IMR-90 (cell line): ENCODE results near the gene PRMT7. TPM values are rescaled to one million over a fixed set of nuclear protein-coding genes. Genes with fewer than 3 reads are reported as not detected.

Source experiments
- ATAC-seq: fragments of 200-7000 bp; cut with Tn5 transposase; 2 replicates; pipeline ENCODE4 v1.9.1; 2020; ENCODE audit warnings: low read depth, mild to moderate bottlenecking, moderate library complexity
- BruUV-seq: library from RNA; stranded (reverse); fragments of 400-500 nt; replicated peaks from 2 replicates; lab custom pipeline; 2021; lab: Mats Ljungman, UMichigan
- CTCF ChIA-PET: fragments of 300-600 bp; formaldehyde crosslinking; extraction: SDS; loops from one replicate; lab custom pipeline; 2021; ENCODE audit warnings: antibody characterized with exemption; lab: Yijun Ruan, JAX
- POLR2A ChIA-PET: fragments of 300-600 bp; sonication (Branson Sonifier 250); formaldehyde crosslinking; loops from one replicate; lab custom pipeline; 2022; ENCODE audit warnings: antibody characterized with exemption; ENCODE audit not compliant: unreplicated experiment; lab: Charles Lee
- DNase-seq: peaks from one replicate; pipeline ENCODE4 v3.0.0; 2013
- H2AFZ ChIP-seq: replicated peaks from 2 replicates; pipeline ENCODE3; 2013; ENCODE audit warnings: low read length, mild to moderate bottlenecking; ENCODE audit not compliant: poor library complexity
- H2AK5ac ChIP-seq: 2 replicates; pipeline ENCODE4 v1.6.1; 2013; ENCODE audit warnings: low read depth, low read length, inconsistent platforms
- H2AK9ac ChIP-seq: replicated peaks from 2 replicates; pipeline ENCODE3; 2013; ENCODE audit warnings: mild to moderate bottlenecking, low read depth, low read length, moderate library complexity; ENCODE audit not compliant: poor library complexity
- H2BK120ac ChIP-seq: 2 replicates; pipeline ENCODE4 v1.6.1; 2013; ENCODE audit warnings: low read depth, low read length, inconsistent platforms
- H2BK15ac ChIP-seq: 3 replicates; pipeline ENCODE4 v1.6.1; 2013; ENCODE audit warnings: low read depth, low read length, inconsistent platforms
- H2BK20ac ChIP-seq: 2 replicates; pipeline ENCODE4 v1.6.1; 2013; ENCODE audit warnings: low read depth, mild to moderate bottlenecking, inconsistent platforms, low read length, moderate library complexity
- H2BK5ac ChIP-seq: 2 replicates; pipeline ENCODE4 v1.6.1; 2013; ENCODE audit warnings: mild to moderate bottlenecking, low read depth, low read length, inconsistent platforms; ENCODE audit not compliant: poor library complexity, severe bottlenecking
- H3K14ac ChIP-seq: replicated peaks from 2 replicates; pipeline ENCODE4 v1.6.1; 2013; ENCODE audit warnings: low read depth, low read length, inconsistent platforms
- H3K18ac ChIP-seq: 2 replicates; pipeline ENCODE4 v1.6.1; 2013; ENCODE audit warnings: low read depth, low read length, control low read depth
- H3K23ac ChIP-seq: 2 replicates; pipeline ENCODE4 v1.6.1; 2013; ENCODE audit warnings: low read depth, low read length, inconsistent platforms
- H3K27ac ChIP-seq: 2 replicates; pipeline ENCODE4 v1.5.1; 2013; ENCODE audit warnings: mild to moderate bottlenecking, control low read depth, low read length; ENCODE audit not compliant: insufficient read depth
- H3K27me3 ChIP-seq: 2 replicates; pipeline ENCODE4 v1.6.1; 2013; ENCODE audit warnings: low read length; ENCODE audit not compliant: control insufficient read depth, insufficient read depth
- H3K36me3 ChIP-seq: 2 replicates; pipeline ENCODE4 v1.6.1; 2013; ENCODE audit warnings: low read length, mixed read lengths; ENCODE audit not compliant: control insufficient read depth, insufficient read depth
- H3K4ac ChIP-seq: 2 replicates; pipeline ENCODE4 v1.6.1; 2013; ENCODE audit warnings: low read depth, low read length, inconsistent platforms
- H3K4me1 ChIP-seq: 2 replicates; pipeline ENCODE4 v1.6.1; 2013; ENCODE audit warnings: low read length, mixed read lengths; ENCODE audit not compliant: control insufficient read depth, insufficient read depth
- H3K4me2 ChIP-seq: 2 replicates; pipeline ENCODE4 v1.6.1; 2013; ENCODE audit warnings: low read depth, mild to moderate bottlenecking, control low read depth, low read length, moderate library complexity
- H3K4me3 ChIP-seq: 2 replicates; pipeline ENCODE4 v1.5.1; 2013; ENCODE audit warnings: low read depth, mild to moderate bottlenecking, control low read depth, low read length, moderate library complexity; ENCODE audit not compliant: insufficient read depth
- H3K56ac ChIP-seq: 2 replicates; pipeline ENCODE4 v1.6.1; 2013; ENCODE audit warnings: low read length, inconsistent platforms; ENCODE audit not compliant: insufficient read depth; ENCODE audit errors: extremely low read depth
- H3K79me1 ChIP-seq, 2 experiments: 2 replicates each; pipeline ENCODE4 v1.6.1; 2013; ENCODE audit warnings: low read length in 2 of 2, inconsistent platforms in 1 of 2, low read depth in 1 of 2
- H3K9ac ChIP-seq: 2 replicates; pipeline ENCODE4 v1.6.1; 2013; ENCODE audit warnings: low read depth, low read length, control low read depth
- H3K9me1 ChIP-seq: 2 replicates; pipeline ENCODE4 v1.6.1; 2013; ENCODE audit warnings: low read length, inconsistent platforms; ENCODE audit not compliant: insufficient read depth
- H3K9me3 ChIP-seq: 2 replicates; pipeline ENCODE4 v1.6.1; 2013; ENCODE audit warnings: low read length; ENCODE audit not compliant: control insufficient read depth, insufficient read depth
- H4K20me1 ChIP-seq: 2 replicates; pipeline ENCODE4 v1.6.1; 2013; ENCODE audit warnings: low read length, inconsistent platforms; ENCODE audit not compliant: insufficient read depth
- H4K5ac ChIP-seq: 2 replicates; pipeline ENCODE4 v1.6.1; 2013; ENCODE audit warnings: mild to moderate bottlenecking, low read depth, low read length, control low read depth
- H4K8ac ChIP-seq, 2 experiments: 2 replicates each; pipeline ENCODE4 v1.6.1; 2013; ENCODE audit warnings: low read depth in 2 of 2, low read length in 2 of 2, control low read depth in 1 of 2, inconsistent platforms in 1 of 2
- H4K91ac ChIP-seq: 2 replicates; pipeline ENCODE4 v1.6.1; 2013; ENCODE audit warnings: low read depth, low read length, inconsistent platforms; ENCODE audit not compliant: insufficient read depth
- BHLHE40 ChIP-seq: fragments of 150-350 bp; IDR thresholded peaks from 2 replicates; pipeline ENCODE4 v1.6.1; 2016; ENCODE audit warnings: mild to moderate bottlenecking, low read depth, low read length
- CHD1 ChIP-seq: IDR thresholded peaks from 2 replicates; pipeline ENCODE4 v1.6.1; 2012; ENCODE audit warnings: low read depth, low read length, improper control_type of control experiment
- CTCF ChIP-seq: conservative IDR thresholded peaks from 2 replicates; pipeline ENCODE4 v1.5.1; 2012; ENCODE audit warnings: mild to moderate bottlenecking, low read depth, low read length, improper control_type of control experiment
- FOS ChIP-seq: fragments of 150-350 bp; IDR thresholded peaks from 2 replicates; pipeline ENCODE4 v1.6.1; 2016; ENCODE audit warnings: low read depth, low read length
- MAZ ChIP-seq: IDR thresholded peaks from 2 replicates; pipeline ENCODE4 v1.6.1; 2012; ENCODE audit warnings: low read depth, mild to moderate bottlenecking, low read length, improper control_type of control experiment, moderate library complexity, borderline replicate concordance
- MXI1 ChIP-seq: IDR thresholded peaks from 2 replicates; pipeline ENCODE4 v1.6.1; 2012; ENCODE audit warnings: low read depth, mild to moderate bottlenecking, low read length, moderate library complexity, borderline replicate concordance
- NFE2L2 ChIP-seq: fragments of 150-350 bp; IDR thresholded peaks from 2 replicates; pipeline ENCODE4 v1.6.1; 2016; ENCODE audit warnings: low read depth, mild to moderate bottlenecking, low read length
- RCOR1 ChIP-seq: IDR thresholded peaks from 2 replicates; pipeline ENCODE4 v1.6.1; 2012; ENCODE audit warnings: mild to moderate bottlenecking, low read length, improper control_type of control experiment; ENCODE audit not compliant: insufficient replicate concordance
- RFX5 ChIP-seq: IDR thresholded peaks from 2 replicates; pipeline ENCODE4 v1.8.0; 2012; ENCODE audit warnings: low read depth, mild to moderate bottlenecking, low read length, moderate library complexity
- SMC3 ChIP-seq: fragments of 150-350 bp; IDR thresholded peaks from 2 replicates; pipeline ENCODE4 v1.6.1; 2016; ENCODE audit warnings: low read depth, mild to moderate bottlenecking, antibody characterized with exemption, low read length, moderate library complexity
- USF2 ChIP-seq: fragments of 150-350 bp; IDR thresholded peaks from 2 replicates; pipeline ENCODE4 v1.6.1; 2017; ENCODE audit warnings: mild to moderate bottlenecking, antibody characterized with exemption, low read length, low read depth
- WGBS, 2 experiments: methylation state at CpG; one replicate each; pipeline versions ENCODE4 v1.1.5 to v1.1.7; 2013; ENCODE audit warnings: missing lambda C conversion rate in 2 of 2; ENCODE audit not compliant: insufficient read length in 1 of 2; ENCODE audit errors: extremely low coverage in 2 of 2; 5-methylcytosine and 5-hydroxymethylcytosine counted together
- dilution Hi-C: fragments of 300-500 bp; cut with HindIII; formaldehyde crosslinking; loops from one replicate; pipeline ENCODE4 v1.14.3; 2018; ENCODE audit warnings: low sequenced_read_pairs; ENCODE audit not compliant: unreplicated experiment
- in situ Hi-C: fragments of 300-500 bp; cut with MboI; formaldehyde crosslinking; loops from 3 replicates; pipeline ENCODE4 v1.14.3; 2019; ENCODE audit warnings: low sequenced_read_pairs, inconsistent platforms, mixed read lengths
- intact Hi-C: fragments of 100-400 bp; cut with micrococcal nuclease; formaldehyde crosslinking; loops from 2 replicates; pipeline ENCODE4 v1.10.0; 2022
- polyA plus RNA-seq, 3 experiments: library from polyadenylated mRNA; depleted of rRNA; stranded (reverse); fragments of >200 nt; gene quantifications; 2 replicates each; pipeline ENCODE4 v1.2.3, GENCODE V29; 2012; ENCODE audit warnings: low replicate concordance in 1 of 3
- total RNA-seq: library from RNA; depleted of rRNA; stranded (reverse); fragments of >200 nt; gene quantifications from 2 replicates; pipeline ENCODE4 v1.2.3, GENCODE V29; 2012
- TF ChIP-seq, protein P1 (sequence below): fragments of 150-350 bp; IDR thresholded peaks from 2 replicates; pipeline ENCODE4 v1.6.1; 2016; ENCODE audit warnings: low read depth, mild to moderate bottlenecking, low read length, moderate library complexity, borderline replicate concordance

The PRMT7 gene
- total and polyA plus RNA-seq, 2 of the 4 experiments (the other 2 are of a cell fraction) = 63.1 to 68.6 TPM

DNA sequence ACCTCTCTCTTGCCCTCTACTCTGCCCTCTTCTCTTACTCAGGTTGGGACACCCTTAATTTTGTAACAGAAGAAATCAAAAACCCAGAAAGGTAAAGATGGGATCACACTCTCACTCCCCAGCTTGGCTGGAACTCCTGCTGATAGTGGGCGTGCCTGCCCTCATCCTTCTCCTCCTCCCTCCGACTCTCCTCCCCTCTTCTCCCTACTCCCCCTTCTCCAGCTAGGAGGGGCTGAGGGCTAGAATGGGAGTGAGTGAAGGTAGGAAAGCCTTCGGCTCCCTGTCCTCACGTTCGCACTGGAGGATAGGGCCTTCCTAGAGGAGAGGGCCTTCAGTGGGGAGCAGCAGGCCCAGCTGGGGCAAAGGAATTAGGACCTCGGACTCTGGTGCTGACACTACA, 20.4 kb upstream of the PRMT7 start:
- Histone ChIP-seq H4K91ac (no peak overlapping the region), H3K14ac (no peak overlapping the region), H4K5ac (no peak overlapping the region), H4K20me1 (peaks cover 40% of the 10 kb centered on the region), H4K8ac (no peak overlapping the region), H3K18ac (no peak overlapping the region), H3K9me1 (peaks cover 33% of the 10 kb centered on the region), H2BK5ac (no peak overlapping the region), H3K9me3 (no peaks in the 10 kb centered on the region), H3K9ac (no peak overlapping the region), H3K56ac (no peak overlapping the region), H3K27me3 (no peaks in the 10 kb centered on the region), H2BK20ac (no peak overlapping the region), H3K4ac (no peak overlapping the region), H3K36me3 (peaks cover 37% of the 10 kb centered on the region), H2AFZ (no peak overlapping the region), H2AK5ac (no peak overlapping the region), H3K23ac (no peak overlapping the region), H3K4me3 (no peak overlapping the region), H2BK15ac (no peak overlapping the region), H3K4me2 (no peak overlapping the region), H3K79me1 (peaks cover 34 to 83% of the 10 kb centered on the region in 2 experiments), H3K27ac (no peak overlapping the region), H2BK120ac (no peak overlapping the region), H3K4me1 (peaks cover 11% of the 10 kb centered on the region), H2AK9ac (peak overlapping the region; percentile 58)
- dilution Hi-C loops (no loop called here), in situ Hi-C loops (no loop called here), intact Hi-C loops (no loop called here)
- no CpG with 5 or more reads among the region's 6 CpGs for WGBS, 2 experiments
- POLR2A ChIA-PET = interaction anchor here (1.0 kb wide), 1 partner anchor 26 kb away, joined by 3 read pairs; the partner anchor contains the start of gene SLC7A6
- CTCF ChIA-PET = interaction anchor here (0.6 kb wide), 1 partner anchor 274 kb away, joined by 3 read pairs; no protein-coding TSS in a partner anchor
- no TSS peak for BruUV-seq
- DNase-seq = no peak
- TF ChIP-seq CTCF = no peak
- no peak for TF ChIP-seq CHD1
- no peak for TF ChIP-seq MXI1
- TF ChIP-seq NFE2L2 = no peak
- no peak for TF ChIP-seq FOS
- TF ChIP-seq, protein P1, sequence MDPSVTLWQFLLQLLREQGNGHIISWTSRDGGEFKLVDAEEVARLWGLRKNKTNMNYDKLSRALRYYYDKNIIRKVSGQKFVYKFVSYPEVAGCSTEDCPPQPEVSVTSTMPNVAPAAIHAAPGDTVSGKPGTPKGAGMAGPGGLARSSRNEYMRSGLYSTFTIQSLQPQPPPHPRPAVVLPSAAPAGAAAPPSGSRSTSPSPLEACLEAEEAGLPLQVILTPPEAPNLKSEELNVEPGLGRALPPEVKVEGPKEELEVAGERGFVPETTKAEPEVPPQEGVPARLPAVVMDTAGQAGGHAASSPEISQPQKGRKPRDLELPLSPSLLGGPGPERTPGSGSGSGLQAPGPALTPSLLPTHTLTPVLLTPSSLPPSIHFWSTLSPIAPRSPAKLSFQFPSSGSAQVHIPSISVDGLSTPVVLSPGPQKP = no peak
- TF ChIP-seq BHLHE40 = no peak
- no peak for TF ChIP-seq USF2
- TF ChIP-seq SMC3 = no peak
- TF ChIP-seq RFX5 = no peak
- TF ChIP-seq MAZ = no peak
- no peak for TF ChIP-seq RCOR1
- ATAC-seq = no peak
